Measurements from ENCODE around the gene LAMA5. TPM values are rescaled to one million over a fixed set of nuclear protein-coding genes. Genes with fewer than 3 reads are reported as not detected.
A peak's percentile ranks its signal among the peaks of the same experiment; 100 is the strongest.

LAMA5 gene
- total RNA-seq, 1 donor from 2014 or later: 44.2 TPM

- DNase-seq: no peak
Observed at GRCh38 chr20:62305149-62305764, 61.9 kb downstream of the LAMA5 start.

- no peak for DNase-seq
Observed at GRCh38 chr20:62304331-62305148, 62.6 kb downstream of the LAMA5 start.

DNA sequence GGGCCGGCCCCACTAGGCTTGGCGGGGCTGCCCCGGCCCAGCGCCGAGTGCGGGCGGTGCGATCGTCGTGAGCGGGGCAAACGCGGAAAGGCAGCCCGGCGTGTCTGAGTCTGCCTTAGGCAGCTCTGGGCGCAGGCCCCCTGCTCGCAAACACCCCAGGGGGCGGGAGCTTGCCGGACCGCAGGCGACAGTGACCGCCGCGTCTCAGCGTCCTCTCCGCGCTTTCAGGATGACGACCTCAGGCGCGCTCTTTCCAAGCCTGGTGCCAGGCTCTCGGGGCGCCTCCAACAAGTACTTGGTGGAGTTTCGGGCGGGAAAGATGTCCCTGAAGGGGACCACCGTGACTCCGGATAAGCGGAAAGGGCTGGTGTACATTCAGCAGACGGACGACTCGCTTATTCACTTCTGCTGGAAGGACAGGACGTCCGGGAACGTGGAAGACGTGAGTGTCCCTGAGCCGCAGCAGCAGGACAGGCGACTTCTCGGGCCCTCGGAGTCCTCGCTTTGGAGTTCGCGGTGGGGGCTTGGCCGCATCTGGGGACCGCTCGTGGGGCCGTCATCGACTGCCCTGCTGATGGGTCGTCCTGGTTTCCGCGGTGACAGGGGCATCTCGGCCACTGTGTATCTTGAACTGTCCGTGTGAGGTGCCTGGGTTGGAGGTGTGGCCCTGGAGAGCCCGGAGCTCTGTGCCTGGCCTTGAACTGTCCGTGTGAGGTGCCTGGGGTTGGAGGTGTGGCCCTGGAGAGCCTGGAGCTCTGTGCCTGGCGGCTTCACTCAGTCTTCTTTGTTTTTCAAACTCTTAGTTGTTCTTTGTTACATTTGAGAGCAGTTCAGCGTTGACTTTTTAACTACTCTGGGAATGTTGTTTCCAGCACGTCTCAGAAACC, 63.5 kb downstream of the LAMA5 start:
- DNase-seq: no peak

DNA sequence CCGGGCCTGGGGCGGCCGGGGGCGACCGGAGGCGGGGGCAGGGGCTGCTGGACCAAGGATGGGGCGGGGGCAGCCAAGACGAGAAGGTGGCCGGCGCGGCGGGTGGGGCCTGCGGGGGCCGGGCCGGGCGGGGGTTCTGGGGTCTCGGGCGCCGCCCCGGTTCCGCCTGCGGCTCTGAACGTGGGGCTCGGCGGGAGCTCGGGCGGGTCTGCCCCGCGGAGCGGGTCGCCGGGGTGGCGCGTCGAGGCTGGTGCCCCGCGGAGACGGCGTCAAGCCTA, 64.1 kb downstream of the LAMA5 start:
- no peak for DNase-seq

- DNase-seq: peak; percentile 97
Observed at GRCh38 chr20:62302341-62303061, 64.6 kb downstream of the LAMA5 start, which contains the start of gene ADRM1. TSS of gene ADRM1 (plus strand) at chr20:62302997. CDS start at chr20:62303569, 572 bp downstream.

- DNase-seq: peak; percentile 85
Observed at GRCh38 chr20:62301773-62302340, 65.3 kb downstream of the LAMA5 start.

DNA sequence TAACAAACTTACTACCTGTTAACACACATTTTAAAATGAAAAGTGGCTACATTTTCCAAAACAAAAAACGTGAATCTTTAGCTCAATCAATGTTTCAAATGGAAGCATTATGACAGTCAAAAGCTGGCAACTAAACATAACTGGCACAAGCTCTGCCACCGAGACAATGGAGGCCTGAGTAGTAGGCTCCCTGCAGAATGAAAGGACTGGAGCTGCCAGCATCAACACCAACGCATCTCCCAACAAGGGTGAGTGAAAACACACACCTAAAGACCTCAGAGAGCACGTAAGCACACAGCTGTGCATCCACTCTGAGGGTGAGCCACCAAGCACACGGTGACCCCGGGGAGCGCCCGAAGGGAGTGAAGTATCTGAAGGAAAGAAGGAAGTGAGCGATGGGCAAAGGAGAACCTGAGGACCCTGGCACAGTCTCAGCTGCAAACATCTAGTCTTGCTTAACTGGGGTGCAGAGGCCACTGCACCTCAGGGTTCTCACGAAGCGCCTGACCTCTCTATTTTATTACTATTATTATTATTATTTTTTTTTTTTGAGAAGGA, 65.9 kb downstream of the LAMA5 start:
- no peak for DNase-seq

DNA sequence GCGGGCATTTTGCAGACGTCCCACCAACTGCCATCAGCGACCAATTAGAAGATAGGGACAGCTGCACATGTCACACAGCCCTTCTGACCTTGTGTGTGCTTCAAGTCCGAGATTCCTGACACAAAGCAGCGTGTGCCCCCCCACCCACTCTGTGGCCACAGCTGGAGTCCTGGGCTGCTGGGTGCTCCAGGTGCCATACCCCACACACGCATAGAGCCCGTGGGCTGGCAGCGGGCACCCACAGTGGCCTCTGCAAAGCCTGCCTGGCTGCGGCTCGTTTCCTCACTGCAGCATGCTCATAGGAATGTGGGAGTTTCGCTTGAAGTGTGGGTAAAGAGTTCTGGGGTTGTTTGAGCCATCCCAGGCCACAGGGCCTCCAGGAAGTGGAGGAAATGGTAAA, 66.8 kb downstream of the LAMA5 start:
- no peak for DNase-seq

- no peak for DNase-seq
Observed at GRCh38 chr20:62299666-62300236, 67.4 kb downstream of the LAMA5 start.

GRCh38 chr20:62298577-62299249, 68.4 kb downstream of the LAMA5 start:
- no peak for DNase-seq

DNA sequence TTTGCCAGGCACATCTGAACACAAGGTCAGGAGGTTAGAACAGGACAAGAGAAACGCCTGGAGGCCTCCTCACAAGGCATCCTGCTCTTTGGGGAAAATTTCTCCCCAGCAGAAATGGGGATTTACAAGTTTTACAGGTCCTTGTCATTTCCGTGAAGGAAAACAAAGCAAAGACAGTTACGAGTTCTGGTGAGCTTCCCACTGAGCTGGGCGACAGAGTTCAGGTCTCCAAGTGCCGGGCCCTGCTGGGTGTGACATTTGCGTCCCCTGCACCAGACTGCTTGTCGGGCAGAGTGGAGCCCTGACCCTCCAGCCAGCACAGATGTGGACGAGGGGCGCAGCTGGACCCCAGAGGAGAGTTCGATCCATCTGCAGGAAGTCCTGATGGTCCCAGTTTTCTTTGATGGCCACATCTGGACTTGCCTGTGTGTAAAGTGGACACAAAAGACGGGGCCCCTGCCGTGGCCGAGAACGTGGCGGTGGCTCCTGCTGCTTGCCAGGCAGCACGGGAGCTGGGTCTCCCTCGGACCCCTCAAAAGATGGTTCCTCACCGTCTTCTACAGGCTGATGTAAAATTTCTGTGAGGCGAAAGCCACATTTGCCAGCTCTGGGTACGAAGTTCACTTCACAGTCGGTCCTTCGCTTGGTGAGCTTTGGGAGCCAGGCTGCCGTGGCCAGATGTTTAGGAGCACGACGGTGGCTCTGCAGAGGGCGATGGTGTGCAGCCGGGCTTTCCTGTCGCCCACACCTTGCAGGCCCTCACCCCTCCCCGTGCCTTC, 69.5 kb downstream of the LAMA5 start:
- no peak for DNase-seq

GRCh38 chr20:62296724-62297448, 70.2 kb downstream of the LAMA5 start:
- DNase-seq: no peak

DNA sequence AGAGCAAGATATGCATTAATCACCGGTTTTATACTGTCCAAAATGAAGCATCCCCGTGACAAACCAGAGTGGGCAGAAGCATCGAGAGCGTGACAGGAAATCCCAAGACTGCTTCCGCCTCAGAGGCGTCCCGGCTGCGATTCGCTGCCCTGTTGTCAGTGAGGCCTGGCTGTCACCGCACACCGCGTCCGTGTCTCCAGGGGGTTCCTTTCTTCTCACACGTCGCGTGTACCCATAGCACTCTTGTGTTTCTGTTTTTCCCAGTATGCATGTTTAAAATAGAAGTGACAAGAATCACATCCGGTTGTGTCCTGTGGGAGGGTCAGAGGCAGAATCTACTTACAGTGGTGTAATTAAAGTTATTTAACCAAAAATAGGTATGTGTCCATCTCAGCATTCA, 72.6 kb downstream of the LAMA5 start:
- no peak for DNase-seq

- no peak for DNase-seq
Observed at GRCh38 chr20:62293946-62294345, 73.2 kb downstream of the LAMA5 start.

- DNase-seq: no peak
Observed at GRCh38 chr20:62293111-62293784, 73.9 kb downstream of the LAMA5 start.

DNA sequence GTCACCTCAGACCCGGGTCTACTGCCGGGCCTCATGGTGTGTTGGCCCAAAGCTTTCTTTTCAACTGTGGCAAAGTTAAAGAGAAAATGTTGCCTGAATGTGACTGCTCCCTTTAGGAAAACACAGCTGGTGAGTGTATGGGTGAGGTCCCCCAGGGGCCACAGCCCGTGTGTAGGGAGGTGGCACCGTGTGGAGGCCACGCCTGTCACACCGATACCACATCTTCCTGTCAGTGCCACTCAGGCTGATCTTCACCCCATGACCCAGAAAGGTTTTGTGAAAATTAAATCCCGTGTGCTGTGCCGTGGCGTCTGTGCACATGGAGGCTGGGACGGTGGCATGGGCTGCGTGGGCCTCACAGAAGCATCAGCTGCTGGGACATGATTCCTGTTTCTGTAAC, 75.0 kb downstream of the LAMA5 start:
- no peak for DNase-seq

DNA sequence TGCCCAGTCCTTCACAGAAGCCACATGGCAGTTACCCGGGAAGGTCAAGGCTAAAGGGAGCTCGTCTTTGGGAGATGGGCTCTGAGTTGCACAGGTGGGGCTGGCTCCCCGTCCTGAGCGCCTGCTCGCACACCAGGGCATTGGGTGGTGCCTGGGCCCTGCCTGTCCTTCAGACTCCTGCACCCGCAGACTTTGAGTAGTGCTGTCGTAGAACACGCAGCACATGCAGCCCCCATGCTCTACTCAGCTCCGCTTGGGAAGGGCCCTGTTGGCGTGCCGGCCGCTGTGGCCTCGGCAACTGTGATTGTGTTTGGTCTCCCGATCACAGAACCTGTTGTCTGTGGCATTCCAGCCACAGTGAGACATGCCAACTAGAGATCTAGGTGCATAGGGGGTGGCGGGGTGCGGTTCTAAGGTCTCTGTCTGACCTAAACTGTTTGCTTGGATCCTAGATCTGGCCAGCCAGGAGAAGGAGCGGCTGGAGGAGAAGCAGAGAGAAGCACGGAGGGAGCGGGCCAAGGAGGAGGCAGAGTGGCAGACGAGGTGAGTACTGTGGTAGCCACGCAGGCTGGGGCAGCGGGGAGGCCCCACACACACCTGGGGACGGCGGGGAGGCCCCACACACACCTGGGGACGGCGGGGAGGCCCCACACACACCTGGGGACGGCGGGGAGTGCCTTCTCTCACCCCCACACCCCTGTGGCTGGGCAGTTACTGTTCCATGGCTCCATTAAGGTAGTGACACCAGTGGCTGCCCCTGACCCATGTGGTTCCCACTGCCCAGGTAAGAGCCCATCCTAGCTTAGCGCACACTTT, 75.7 kb downstream of the LAMA5 start:
- DNase-seq: no peak

- DNase-seq: no peak
Observed at GRCh38 chr20:62289898-62290297, 77.2 kb downstream of the LAMA5 start.
